Left ventricle myocardium inferior (tissue), 1 donor: ENCODE results near the gene RGS7. TPM values are rescaled to one million over a fixed set of nuclear protein-coding genes. Genes with fewer than 3 reads are reported as not detected.

Source experiments
- DNase-seq: peaks from one replicate; pipeline ENCODE4 v3.0.0-alpha.2; 2020
- H3K27ac ChIP-seq: fragments of 200-600 bp; replicated peaks from 2 replicates; pipeline ENCODE4 v1.8.0; 2021
- H3K27me3 ChIP-seq: fragments of 200-600 bp; 2 replicates; pipeline ENCODE4 v1.8.0; 2021; ENCODE audit warnings: low read depth
- H3K36me3 ChIP-seq: fragments of 200-600 bp; 2 replicates; pipeline ENCODE4 v1.8.0; 2021
- H3K4me1 ChIP-seq: fragments of 200-600 bp; 2 replicates; pipeline ENCODE4 v1.8.0; 2021
- H3K4me3 ChIP-seq: fragments of 200-600 bp; 2 replicates; pipeline ENCODE4 v1.8.0; 2021; ENCODE audit warnings: mild to moderate bottlenecking, moderate library complexity
- H3K9me3 ChIP-seq: fragments of 200-600 bp; replicated peaks from 2 replicates; pipeline ENCODE4 v1.8.0; 2021
- CTCF ChIP-seq: fragments of 200-600 bp; IDR thresholded peaks from 2 replicates; pipeline ENCODE4 v1.8.0; 2021; ENCODE audit warnings: antibody characterized with exemption, mild to moderate bottlenecking, borderline replicate concordance
- intact Hi-C: fragments of 100-400 bp; cut with micrococcal nuclease; formaldehyde crosslinking; loops from one replicate; pipeline ENCODE4 v1.11.0; 2022
- total RNA-seq: library from RNA; stranded (reverse); fragmentation: NEBNext Ultra II Directional; extraction: Animal tissue kit (Norgen Biotek cat#: 25700); gene quantifications from one replicate; pipeline ENCODE4 v1.2.1, GENCODE V29; 2021
- donor health status: DM: no; HTN: yes; CAD: no; lungs with severe emphysema.

RGS7 gene
- total RNA-seq, 1 donor from 2014 or later, result not detected

DNA sequence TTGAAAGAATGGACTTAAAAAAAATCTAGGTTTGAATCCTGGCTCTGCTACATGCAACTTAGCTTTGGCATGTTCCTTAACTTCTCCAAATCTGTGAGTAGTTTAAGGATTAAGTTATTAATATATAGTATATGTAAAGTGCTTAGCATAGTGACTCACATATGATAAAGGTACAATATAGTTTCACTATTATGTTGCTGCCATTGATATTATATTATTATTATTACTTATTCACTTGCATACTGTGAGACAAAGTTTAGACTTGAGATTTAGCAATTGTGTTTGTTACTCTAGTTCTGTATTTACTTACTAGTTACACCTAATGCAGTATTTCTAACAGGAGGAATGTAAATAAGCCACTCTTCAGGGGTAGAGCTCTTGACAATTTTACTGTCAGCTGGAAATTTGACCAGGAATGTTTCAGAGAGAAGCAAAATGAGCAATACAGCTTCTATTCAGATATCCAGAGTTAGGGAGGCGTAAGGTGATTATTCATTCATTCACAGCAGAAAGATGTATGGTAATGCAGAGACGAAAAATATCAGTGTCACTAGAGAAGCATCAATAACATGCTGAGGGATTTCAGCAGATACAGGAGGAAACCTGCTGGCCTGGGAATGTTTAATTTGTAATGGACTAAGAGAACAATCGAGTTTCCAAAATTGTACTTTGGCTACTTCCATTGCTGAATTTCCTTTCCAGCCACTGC lies 25.5 kb downstream of the RGS7 start:
- no peaks in the 10 kb centered on the region for H3K36me3 ChIP-seq
- H3K9me3 ChIP-seq, result no peaks in the 10 kb centered on the region
- intact Hi-C loops, result no loop called here
- DNase-seq, result no peak
- no peak overlapping the region for H3K4me3 ChIP-seq
- H3K27me3 ChIP-seq, result no peaks in the 10 kb centered on the region
- H3K27ac ChIP-seq, result no peak overlapping the region
- no peaks in the 10 kb centered on the region for H3K4me1 ChIP-seq
- no peak for TF ChIP-seq CTCF

DNA sequence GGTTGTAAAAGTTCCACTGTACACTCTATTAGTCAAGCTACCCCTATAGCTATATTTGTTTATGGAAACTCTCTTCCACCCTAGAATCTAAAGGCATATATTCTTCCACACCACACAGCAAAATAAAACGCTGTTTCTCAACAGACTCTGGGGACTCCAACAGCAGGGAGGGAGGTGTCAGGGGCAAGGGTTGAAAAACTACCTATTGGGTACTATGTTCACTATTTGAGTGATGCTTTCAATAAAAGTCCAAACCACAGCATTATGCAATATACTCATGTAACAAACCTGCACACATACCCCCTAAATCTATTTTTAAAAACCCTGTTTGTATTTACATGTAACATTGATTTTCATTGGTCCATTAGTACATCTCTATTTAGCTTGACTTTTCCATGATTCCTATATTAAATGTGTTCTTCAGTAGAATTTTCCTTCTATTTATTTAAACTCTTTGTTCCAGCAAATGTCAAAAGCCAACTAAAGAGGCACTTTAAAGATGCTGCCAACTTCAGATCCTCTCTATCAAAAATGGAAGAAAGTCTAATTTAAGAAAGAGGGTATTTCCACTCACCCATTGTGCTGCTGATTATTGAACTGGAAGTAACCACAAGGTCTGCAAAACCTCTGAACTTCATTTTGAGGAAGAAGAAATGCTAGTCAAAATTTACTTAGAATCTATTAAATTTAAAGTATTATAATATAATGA lies 26.2 kb downstream of the RGS7 start:
- DNase-seq, result no peak
- intact Hi-C loops, result no loop called here
- H3K4me1 ChIP-seq, result no peaks in the 10 kb centered on the region
- no peaks in the 10 kb centered on the region for H3K9me3 ChIP-seq
- H3K27ac ChIP-seq, result no peak overlapping the region
- no peak for TF ChIP-seq CTCF
- H3K36me3 ChIP-seq, result no peaks in the 10 kb centered on the region
- no peaks in the 10 kb centered on the region for H3K27me3 ChIP-seq
- no peak overlapping the region for H3K4me3 ChIP-seq

DNA sequence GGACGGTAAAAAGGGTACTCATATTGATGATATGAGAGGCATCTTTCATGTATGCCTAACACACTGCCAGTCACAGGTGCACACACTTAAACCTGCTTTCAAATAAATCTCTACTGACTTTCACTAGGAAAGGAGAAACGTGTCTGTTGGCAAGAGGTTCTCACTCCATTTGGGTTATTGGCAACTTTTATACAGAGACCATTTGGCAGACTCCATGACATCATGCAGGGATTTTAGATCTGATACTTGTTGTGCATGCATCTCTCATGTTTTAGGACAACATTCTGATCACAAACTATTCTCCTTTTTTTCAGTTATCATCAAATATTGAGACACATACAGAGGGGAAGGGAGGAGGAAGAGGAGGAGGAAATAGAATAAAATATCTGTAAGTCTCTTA lies 31.5 kb downstream of the RGS7 start:
- H3K4me3 ChIP-seq, result no peak overlapping the region
- intact Hi-C loops, result no loop called here
- no peak overlapping the region for H3K27ac ChIP-seq
- TF ChIP-seq CTCF, result no peak
- no peaks in the 10 kb centered on the region for H3K9me3 ChIP-seq
- no peaks in the 10 kb centered on the region for H3K4me1 ChIP-seq
- no peak for DNase-seq
- no peaks in the 10 kb centered on the region for H3K36me3 ChIP-seq
- no peaks in the 10 kb centered on the region for H3K27me3 ChIP-seq

DNA sequence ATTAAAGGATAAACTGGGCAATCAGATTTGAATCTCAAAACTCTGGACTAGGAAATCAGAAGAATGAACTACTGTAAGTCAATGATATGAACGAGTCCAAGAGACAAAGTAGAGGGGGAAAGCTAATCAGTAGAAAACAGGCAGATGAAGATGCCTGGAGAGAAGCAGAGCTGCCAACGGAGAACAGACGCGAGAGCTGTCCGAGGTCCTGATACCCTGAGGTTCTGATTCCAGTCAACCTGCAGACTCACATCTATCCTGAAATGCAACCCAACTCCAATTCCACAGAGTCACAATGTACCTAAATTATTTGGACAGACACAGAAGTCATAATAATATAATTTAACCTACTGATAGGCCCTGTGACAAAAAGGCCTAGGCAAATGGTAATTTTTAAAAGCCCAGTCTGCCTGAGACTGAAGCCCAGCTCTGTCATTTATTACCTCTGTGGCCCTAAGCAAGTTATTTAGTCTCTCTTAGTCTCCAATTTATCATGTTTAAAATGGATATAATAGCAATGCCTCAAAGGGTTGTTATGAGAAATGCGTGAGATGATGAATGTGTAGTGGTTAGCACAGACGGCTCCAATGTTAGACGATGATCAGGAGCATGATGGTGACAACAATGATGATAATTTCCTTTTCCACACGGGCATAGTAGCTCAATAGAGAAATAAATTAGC lies 33.4 kb downstream of the RGS7 start:
- Histone ChIP-seq H3K27me3 (no peaks in the 10 kb centered on the region), H3K9me3 (no peaks in the 10 kb centered on the region), H3K27ac (no peak overlapping the region), H3K4me1 (no peaks in the 10 kb centered on the region), H3K36me3 (no peaks in the 10 kb centered on the region), H3K4me3 (no peak overlapping the region)
- intact Hi-C loops, result no loop called here
- DNase-seq, result no peak
- no peak for TF ChIP-seq CTCF

GRCh38 chr1:241317676-241318075 lies 39.3 kb downstream of the RGS7 start:
- Histone ChIP-seq H3K27ac (no peak overlapping the region), H3K9me3 (no peaks in the 10 kb centered on the region), H3K4me1 (no peaks in the 10 kb centered on the region), H3K27me3 (no peaks in the 10 kb centered on the region), H3K36me3 (no peaks in the 10 kb centered on the region), H3K4me3 (no peak overlapping the region)
- DNase-seq, result no peak
- intact Hi-C loops, result no loop called here
- TF ChIP-seq CTCF, result no peak
